Duodenal mucosa (tissue), 2 donors: Measurements from ENCODE around the gene NNT.

ENCODE experiments used
- H3K27ac ChIP-seq: one replicate; pipeline ENCODE4 v1.7.0; 2013; ENCODE audit warnings: low read depth, low read length
- H3K27me3 ChIP-seq, 2 donors: one replicate each; pipeline ENCODE4 v1.7.0; 2013; ENCODE audit warnings: low read length in 2 of 2, control low read depth in 1 of 2; ENCODE audit not compliant: insufficient read depth in 2 of 2, control insufficient read depth in 1 of 2
- H3K36me3 ChIP-seq, 2 donors: one replicate each; pipeline ENCODE4 v1.7.0; 2013; ENCODE audit warnings: low read length in 2 of 2, control low read depth in 1 of 2; ENCODE audit not compliant: insufficient read depth in 2 of 2, control insufficient read depth in 1 of 2
- H3K4me1 ChIP-seq, 2 donors: one replicate each; pipeline ENCODE4 v1.7.0; 2013; ENCODE audit warnings: low read length in 2 of 2, control low read depth in 1 of 2; ENCODE audit not compliant: insufficient read depth in 2 of 2, control insufficient read depth in 1 of 2
- H3K4me3 ChIP-seq, 2 donors: one replicate each; pipeline ENCODE4 v1.7.0; 2013; ENCODE audit warnings: low read length in 2 of 2, low read depth in 1 of 2
- H3K9ac ChIP-seq, 2 donors: one replicate each; pipeline ENCODE4 v1.7.0; 2013; ENCODE audit warnings: low read length in 2 of 2, low read depth in 1 of 2
- H3K9me3 ChIP-seq, 2 donors: one replicate each; pipeline ENCODE4 v1.7.0; 2013; ENCODE audit warnings: low read length in 2 of 2, control low read depth in 1 of 2; ENCODE audit not compliant: control insufficient read depth in 1 of 2

The NNT gene

GRCh38 chr5:43676083-43676840, 73.3 kb downstream of the NNT start:
- Histone ChIP-seq H3K27me3 (no peaks in the 10 kb centered on the region), H3K27ac (no peak overlapping the region), H3K9ac (no peak overlapping the region), H3K9me3 (no peaks in the 10 kb centered on the region), H3K4me1 (no peaks in the 10 kb centered on the region), H3K4me3 (no peak overlapping the region), H3K36me3 (peaks cover 8 to 17% of the 10 kb centered on the region in 2 donors)

GRCh38 chr5:43677253-43677652, 74.3 kb downstream of the NNT start:
- Histone ChIP-seq H3K9ac (no peak overlapping the region), H3K9me3 (no peaks in the 10 kb centered on the region), H3K36me3 (peaks cover 8 to 17% of the 10 kb centered on the region in 2 donors), H3K27me3 (no peaks in the 10 kb centered on the region), H3K4me3 (no peak overlapping the region), H3K27ac (no peak overlapping the region), H3K4me1 (no peaks in the 10 kb centered on the region)

- H3K27me3 ChIP-seq: no peaks in the 10 kb centered on the region
- H3K4me3 ChIP-seq: no peak overlapping the region
- H3K27ac ChIP-seq: no peak overlapping the region
- no peaks in the 10 kb centered on the region for H3K4me1 ChIP-seq
- no peaks in the 10 kb centered on the region for H3K9me3 ChIP-seq
- peaks cover 8 to 18% of the 10 kb centered on the region in 2 donors for H3K36me3 ChIP-seq
- H3K9ac ChIP-seq: no peak overlapping the region
These were observed 76.2 kb downstream of the NNT start for GRCh38 chr5:43679214-43679613.

DNA sequence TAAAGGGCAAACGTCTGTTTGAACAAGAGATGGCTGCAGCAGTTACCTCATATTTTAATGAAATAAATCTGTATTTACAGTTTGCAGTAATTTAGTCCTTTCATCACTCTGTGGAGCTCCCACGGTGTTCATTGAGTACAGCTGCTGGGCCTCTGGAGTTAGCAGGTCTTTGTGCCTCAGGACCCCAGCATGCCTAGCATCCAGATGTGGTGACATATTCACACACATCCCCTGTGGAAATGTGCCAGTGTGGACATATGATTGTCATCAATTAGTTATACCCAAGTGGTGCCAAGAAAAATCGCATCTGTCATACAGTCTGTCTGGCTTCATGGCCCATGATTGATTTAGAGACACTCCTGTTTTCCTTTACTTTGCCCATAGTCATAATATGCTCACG, 77.3 kb downstream of the NNT start:
- Histone ChIP-seq H3K9ac (no peak overlapping the region), H3K27me3 (no peaks in the 10 kb centered on the region), H3K4me1 (no peaks in the 10 kb centered on the region), H3K4me3 (no peak overlapping the region), H3K36me3 (peaks cover 8 to 21% of the 10 kb centered on the region in 2 donors), H3K27ac (no peak overlapping the region), H3K9me3 (no peaks in the 10 kb centered on the region)

- Histone ChIP-seq H3K36me3 (peaks cover 0 to 15% of the 10 kb centered on the region in 2 donors), H3K27me3 (no peaks in the 10 kb centered on the region), H3K27ac (no peak overlapping the region), H3K9me3 (no peaks in the 10 kb centered on the region), H3K4me3 (no peak overlapping the region), H3K4me1 (no peaks in the 10 kb centered on the region), H3K9ac (no peak overlapping the region)
These were observed 81.0 kb downstream of the NNT start for GRCh38 chr5:43683884-43684471.

GRCh38 chr5:43685252-43685950, 82.4 kb downstream of the NNT start:
- Histone ChIP-seq H3K9ac (no peak overlapping the region), H3K4me3 (no peak overlapping the region), H3K4me1 (no peaks in the 10 kb centered on the region), H3K27ac (no peak overlapping the region), H3K36me3 (peaks cover 5 to 15% of the 10 kb centered on the region in 2 donors), H3K9me3 (no peaks in the 10 kb centered on the region), H3K27me3 (no peaks in the 10 kb centered on the region)

GRCh38 chr5:43687275-43687674, 84.3 kb downstream of the NNT start:
- Histone ChIP-seq H3K4me3 (no peak overlapping the region), H3K27ac (no peak overlapping the region), H3K27me3 (no peaks in the 10 kb centered on the region)

GRCh38 chr5:43691275-43691674, 88.3 kb downstream of the NNT start:
- Histone ChIP-seq H3K4me1 (no peaks in the 10 kb centered on the region), H3K27me3 (no peaks in the 10 kb centered on the region), H3K36me3 (peaks cover 5 to 10% of the 10 kb centered on the region in 2 donors), H3K9me3 (peaks cover 0 to 6% of the 10 kb centered on the region in 2 donors), H3K4me3 (no peak overlapping the region), H3K9ac (no peak overlapping the region), H3K27ac (no peak overlapping the region)

More at GRCh38 chr5:43687275-43687674, 84.3 kb downstream of the NNT start:
- Histone ChIP-seq H3K4me1 (no peaks in the 10 kb centered on the region), H3K9me3 (no peaks in the 10 kb centered on the region), H3K36me3 (peaks cover 5 to 11% of the 10 kb centered on the region in 2 donors), H3K9ac (no peak overlapping the region)

DNA sequence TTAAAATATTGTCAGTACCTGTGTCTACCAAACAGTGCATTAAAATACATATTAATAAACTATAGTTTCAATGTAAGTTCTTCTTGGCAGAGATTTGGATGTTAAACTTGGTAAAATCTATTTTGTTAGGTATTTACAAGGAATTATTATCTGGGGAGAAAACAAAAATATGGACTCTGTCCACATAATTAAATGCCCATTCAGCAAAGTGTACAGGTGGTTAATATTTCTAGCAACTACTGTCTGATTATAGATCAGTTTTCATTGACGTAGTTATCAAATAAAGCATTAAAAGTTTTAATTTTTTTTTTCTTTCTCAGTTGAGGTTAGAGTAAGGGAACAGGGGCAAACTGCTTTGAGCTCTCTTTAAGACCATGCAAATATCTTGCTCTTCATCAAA, 88.9 kb downstream of the NNT start:
- Histone ChIP-seq H3K4me3 (no peak overlapping the region), H3K9me3 (peaks cover 0 to 6% of the 10 kb centered on the region in 2 donors), H3K9ac (no peak overlapping the region), H3K36me3 (peaks cover 5 to 15% of the 10 kb centered on the region in 2 donors), H3K27ac (no peak overlapping the region), H3K27me3 (no peaks in the 10 kb centered on the region), H3K4me1 (no peaks in the 10 kb centered on the region)

- H3K27ac ChIP-seq: no peak overlapping the region
- H3K27me3 ChIP-seq: no peaks in the 10 kb centered on the region
- H3K4me1 ChIP-seq: no peaks in the 10 kb centered on the region
- H3K9ac ChIP-seq: no peak overlapping the region
- H3K36me3 ChIP-seq: peaks cover 5 to 15% of the 10 kb centered on the region in 2 donors
- H3K9me3 ChIP-seq: peaks cover 0 to 6% of the 10 kb centered on the region in 2 donors
- no peak overlapping the region for H3K4me3 ChIP-seq
These were observed 90.4 kb downstream of the NNT start for GRCh38 chr5:43693411-43693810.
